NCI-H187 (cell line): Measurements from ENCODE around the gene SNAPC4.
"Not testable (repeated sequence)": the region's sequence is repeated elsewhere in the genome, so short reads cannot be mapped to it uniquely, and the experiment has no call there.

Experiments
- DNase-seq, 2 experiments: peaks; one replicate each; lab custom pipeline; 2025; lab: John Stamatoyannopoulos, UW

The SNAPC4 gene

GRCh38 chr9:136407911-136408310 is 7.9 kb upstream of the SNAPC4 start:
- no peak for DNase-seq

GRCh38 chr9:136407061-136407460 is 7.1 kb upstream of the SNAPC4 start:
- DNase-seq: not testable (repeated sequence)

GRCh38 chr9:136405904-136406303 is 5.9 kb upstream of the SNAPC4 start:
- DNase-seq: not testable (repeated sequence)

GRCh38 chr9:136405481-136405880 is 5.5 kb upstream of the SNAPC4 start:
- no peak for DNase-seq

GRCh38 chr9:136404801-136405136 is 4.8 kb upstream of the SNAPC4 start:
- DNase-seq: no peak

- no peak for DNase-seq
These were observed 4.2 kb upstream of the SNAPC4 start for GRCh38 chr9:136403915-136404800.

GRCh38 chr9:136403538-136403914 is 3.6 kb upstream of the SNAPC4 start:
- DNase-seq: no peak

- DNase-seq: no peak
These were observed 2.1 kb upstream of the SNAPC4 start for GRCh38 chr9:136402067-136402466.

- DNase-seq: no peak
These were observed 1.4 kb upstream of the SNAPC4 start for GRCh38 chr9:136401173-136401922.

- no peak for DNase-seq
These were observed 563 bp downstream of the SNAPC4 start for GRCh38 chr9:136399176-136400037.

GRCh38 chr9:136398286-136398685 is 1.7 kb downstream of the SNAPC4 start:
- no peak for DNase-seq

- no peak for DNase-seq
These were observed 2.3 kb downstream of the SNAPC4 start for GRCh38 chr9:136397643-136398042.

GRCh38 chr9:136396219-136396515 is 3.8 kb downstream of the SNAPC4 start:
- no peak for DNase-seq

- no peak for DNase-seq
These were observed 4.4 kb downstream of the SNAPC4 start for GRCh38 chr9:136395345-136396218.

GRCh38 chr9:136395020-136395340 is 5.0 kb downstream of the SNAPC4 start:
- no peak for DNase-seq

- DNase-seq: no peak
These were observed 5.5 kb downstream of the SNAPC4 start for GRCh38 chr9:136394312-136395019.

GRCh38 chr9:136393531-136393930 is 6.4 kb downstream of the SNAPC4 start:
- DNase-seq: no peak

GRCh38 chr9:136392538-136393449 is 7.2 kb downstream of the SNAPC4 start:
- DNase-seq: no peak

GRCh38 chr9:136391737-136392537 is 8.0 kb downstream of the SNAPC4 start:
- no peak for DNase-seq
